GM21526 (cell line): Measurements from ENCODE around the gene COL1A1.

Experiments
- ATAC-seq: cut with Tn5 transposase; IDR thresholded peaks from one replicate; pipeline ENCODE4 v1.9.1; 2021; ENCODE audit warnings: moderate library complexity; ENCODE audit not compliant: unreplicated experiment, low FRiP score

The COL1A1 gene

GRCh38 chr17:50214976-50215760, 13.7 kb upstream of the COL1A1 start:
- no peak for ATAC-seq

GRCh38 chr17:50213026-50214022, 11.9 kb upstream of the COL1A1 start:
- ATAC-seq = peak; percentile 73

- ATAC-seq = no peak
Observed at GRCh38 chr17:50212121-50212843, 10.9 kb upstream of the COL1A1 start.

GRCh38 chr17:50211249-50212120, 10.1 kb upstream of the COL1A1 start:
- no peak for ATAC-seq

GRCh38 chr17:50210240-50211225, 9.1 kb upstream of the COL1A1 start:
- no peak for ATAC-seq

GRCh38 chr17:50209472-50210239, 8.2 kb upstream of the COL1A1 start:
- ATAC-seq = no peak

GRCh38 chr17:50209133-50209471, 7.7 kb upstream of the COL1A1 start:
- ATAC-seq = no peak

- ATAC-seq = no peak
Observed at GRCh38 chr17:50208611-50209061, 7.2 kb upstream of the COL1A1 start.

GRCh38 chr17:50207792-50208567, 6.5 kb upstream of the COL1A1 start:
- ATAC-seq = no peak

- no peak for ATAC-seq
Observed at GRCh38 chr17:50207315-50207714, 5.9 kb upstream of the COL1A1 start.

GRCh38 chr17:50206604-50207293, 5.3 kb upstream of the COL1A1 start:
- ATAC-seq = no peak

GRCh38 chr17:50205963-50206505, 4.6 kb upstream of the COL1A1 start:
- no peak for ATAC-seq

- ATAC-seq = no peak
Observed at GRCh38 chr17:50205111-50205962, 3.9 kb upstream of the COL1A1 start.

- ATAC-seq = no peak
Observed at GRCh38 chr17:50204431-50204830, 3.0 kb upstream of the COL1A1 start.

- ATAC-seq = no peak
Observed at GRCh38 chr17:50203604-50204345, 2.3 kb upstream of the COL1A1 start.
